ENCODE results near the gene TTC3.

The TTC3 gene

GRCh38 chr21:37159053-37159776 is 86.2 kb downstream of the TTC3 start:
- TF ChIP-seq ZNF266 (tag by site-specific recombination; IDR thresholded peaks at IDR 0.05; ENCODE audit: low read depth) (no peak), ZBTB1 (tag by site-specific recombination; IDR thresholded peaks at IDR 0.05) (no peak), ZNF621 (tag by site-specific recombination; IDR thresholded peaks at IDR 0.05) (no peak), ZSCAN30 (tag by site-specific recombination; IDR thresholded peaks at IDR 0.05) (no peak), ZNF704 (tag by site-specific recombination; IDR thresholded peaks at IDR 0.05) (no peak), ZNF639 (tag by site-specific recombination; IDR thresholded peaks at IDR 0.05) (no peak), ZFHX2 (tag by site-specific recombination; conservative IDR thresholded peaks at IDR 0.05) (no peak), ZNF645 (tag by site-specific recombination; IDR thresholded peaks at IDR 0.05) (no peak), ZBTB11 (tag by site-specific recombination; conservative IDR thresholded peaks at IDR 0.05; ENCODE audit: low read depth) (no peak), SP7 (tag by site-specific recombination; IDR thresholded peaks at IDR 0.05) (no peak), MYNN (tag by site-specific recombination; IDR thresholded peaks at IDR 0.05; ENCODE audit: borderline replicate concordance) (no peak), ZNF404 (tag by site-specific recombination; IDR thresholded peaks at IDR 0.05) (no peak), GLIS1 (tag by site-specific recombination; IDR thresholded peaks at IDR 0.05) (no peak), HOXC10 (CRISPR knock-in tag; IDR thresholded peaks at IDR 0.05) (no peak)
- ChIA-PET POLR2A (no interaction called here), CTCF (no interaction called here)
- no peaks in the 10 kb centered on the region for H3K4me1 ChIP-seq (ENCODE audit: control insufficient read depth, insufficient read depth, low read length)
- H3K36me3 ChIP-seq (ENCODE audit: control insufficient read depth in 2 of 2, insufficient read depth in 1 of 2, low read length in 2 of 2) = peaks cover 45 to 62% of the 10 kb centered on the region in 2 experiments
- no peak overlapping the region for H3K4me3 ChIP-seq (ENCODE audit: low read depth, low read length)
- no peak overlapping the region for H3K27ac ChIP-seq (ENCODE audit: extremely low read depth, low read depth, low read length)
- H3K9me3 ChIP-seq (ENCODE audit: control insufficient read depth, insufficient read depth, low read depth, low read length) = no peaks in the 10 kb centered on the region

GRCh38 chr21:37159949-37160348 is 86.9 kb downstream of the TTC3 start:
- H3K36me3 ChIP-seq (ENCODE audit: control insufficient read depth in 2 of 2, insufficient read depth in 1 of 2, low read length in 2 of 2) = peaks cover 45 to 65% of the 10 kb centered on the region in 2 experiments
- TF ChIP-seq ZBTB44 (tag by site-specific recombination; IDR thresholded peaks at IDR 0.05) (no peak), PRDM10 (tag by site-specific recombination; IDR thresholded peaks at IDR 0.05) (no peak), ZNF175 (tag by site-specific recombination; IDR thresholded peaks at IDR 0.05) (no peak)
- CTCF ChIA-PET = no interaction called here
- H3K4me3 ChIP-seq (ENCODE audit: low read depth, low read length) = no peak overlapping the region
- POLR2A ChIA-PET = no interaction called here
- no peak overlapping the region for H3K27ac ChIP-seq (ENCODE audit: extremely low read depth, low read depth, low read length)
- no peaks in the 10 kb centered on the region for H3K9me3 ChIP-seq (ENCODE audit: control insufficient read depth, insufficient read depth, low read depth, low read length)
- no peaks in the 10 kb centered on the region for H3K4me1 ChIP-seq (ENCODE audit: control insufficient read depth, insufficient read depth, low read length)
